D721Med (cell line): ENCODE results near the gene CINP.

ENCODE experiments used
- DNase-seq: peaks from one replicate; pipeline ENCODE4 v3.0.0; 2011; ENCODE audit warnings: low spot score; ENCODE audit not compliant: insufficient read length
- FAIRE-seq: peaks from 2 replicates; lab custom pipeline; 2011; peaks lifted over from hg19 to GRCh38; lab: Jason Lieb, UNC
- CTCF ChIP-seq: IDR thresholded peaks from 2 replicates; pipeline ENCODE4 v1.5.1; 2012; ENCODE audit warnings: mild to moderate bottlenecking, control low read depth; ENCODE audit not compliant: insufficient read depth; ENCODE audit errors: missing control alignments

Gene CINP

GRCh38 chr14:102345232-102345631 is 17.5 kb downstream of the CINP start:
- DNase-seq, result no peak
- no peak for TF ChIP-seq CTCF
- FAIRE-seq, result no peak

- no peak for FAIRE-seq
- DNase-seq, result no peak
- no peak for TF ChIP-seq CTCF
Observed at GRCh38 chr14:102344485-102344884, 18.2 kb downstream of the CINP start.

- FAIRE-seq (no peak), DNase-seq (no peak)
- no peak for TF ChIP-seq CTCF
Observed at GRCh38 chr14:102344084-102344483, 18.6 kb downstream of the CINP start.

- no peak for DNase-seq
- no peak for FAIRE-seq
- TF ChIP-seq CTCF, result no peak
Observed at GRCh38 chr14:102342238-102342637, 20.5 kb downstream of the CINP start.

- FAIRE-seq (no peak), DNase-seq (no peak)
- TF ChIP-seq CTCF, result no peak
Observed at GRCh38 chr14:102341566-102341965, 21.1 kb downstream of the CINP start.

GRCh38 chr14:102338724-102339123 is 24.0 kb downstream of the CINP start:
- no peak for FAIRE-seq
- TF ChIP-seq CTCF, result no peak
- no peak for DNase-seq

GRCh38 chr14:102335163-102335562 is 27.5 kb downstream of the CINP start:
- no peak for TF ChIP-seq CTCF
- DNase-seq, result no peak
- FAIRE-seq, result no peak
